Liver (tissue), 9 donors: ENCODE data around the gene GUCA1C. TPM values are rescaled to one million over a fixed set of nuclear protein-coding genes. Genes with fewer than 3 reads are reported as not detected.

ENCODE experiments used
- DNase-seq: peaks from one replicate; pipeline ENCODE4 v3.0.0-alpha.2; 2017; ENCODE audit warnings: low spot score
- H3K27ac ChIP-seq, 2 donors: one replicate each; pipeline ENCODE4 v1.7.0; 2013; ENCODE audit warnings: inconsistent platforms in 2 of 2, low read length in 2 of 2, control low read depth in 1 of 2, low read depth in 1 of 2, mild to moderate bottlenecking in 1 of 2
- H3K27me3 ChIP-seq, 4 donors: one replicate each; pipeline versions ENCODE4 v1.6.1 to v1.7.0; 2013; ENCODE audit warnings: low read length in 3 of 4, inconsistent platforms in 1 of 4, mild to moderate bottlenecking in 1 of 4, moderate library complexity in 1 of 4; ENCODE audit not compliant: control insufficient read depth in 4 of 4, insufficient read depth in 4 of 4
- H3K36me3 ChIP-seq, 4 donors: one replicate each; pipeline versions ENCODE4 v1.6.1 to v1.7.0; 2013; ENCODE audit warnings: low read length in 3 of 4, mild to moderate bottlenecking in 3 of 4, low read depth in 1 of 4, moderate library complexity in 1 of 4; ENCODE audit not compliant: control insufficient read depth in 4 of 4, insufficient read depth in 3 of 4
- H3K4me1 ChIP-seq, 4 donors: one replicate each; pipeline versions ENCODE4 v1.6.1 to v1.7.0; 2013; ENCODE audit warnings: low read length in 3 of 4, mild to moderate bottlenecking in 3 of 4, moderate library complexity in 1 of 4; ENCODE audit not compliant: control insufficient read depth in 4 of 4, insufficient read depth in 4 of 4
- H3K4me3 ChIP-seq, 3 donors: one replicate each; pipeline versions ENCODE4 v1.6.1 to v1.7.0; 2013; ENCODE audit warnings: low read length in 3 of 3, control low read depth in 1 of 3, low read depth in 1 of 3, mild to moderate bottlenecking in 1 of 3
- H3K9ac ChIP-seq, 2 donors: one replicate each; pipeline ENCODE4 v1.7.0; 2013; ENCODE audit warnings: low read length in 2 of 2, mild to moderate bottlenecking in 2 of 2, moderate library complexity in 2 of 2, control low read depth in 1 of 2, low read depth in 1 of 2
- H3K9me3 ChIP-seq, 4 donors: one replicate each; pipeline versions ENCODE4 v1.6.1 to v1.7.0; 2013; ENCODE audit warnings: low read length in 3 of 4; ENCODE audit not compliant: control insufficient read depth in 4 of 4
- CTCF ChIP-seq: fragments of 150-350 bp; IDR thresholded peaks from 2 replicates; pipeline ENCODE4 v1.5.1; 2017; ENCODE audit warnings: improper control_type of control experiment, low read depth, low read length; ENCODE audit not compliant: missing input control
- EGR1 ChIP-seq, 2 donors: IDR thresholded peaks; 2 replicates each; pipeline ENCODE4 v1.6.1; 2016 to 2018; ENCODE audit warnings: antibody characterized with exemption in 2 of 2, low read depth in 2 of 2
- FOXA1 ChIP-seq: IDR thresholded peaks from 2 replicates; pipeline ENCODE4 v1.6.1; 2016; ENCODE audit warnings: antibody characterized with exemption
- FOXA2 ChIP-seq: IDR thresholded peaks from 2 replicates; pipeline ENCODE4 v1.6.1; 2016; ENCODE audit warnings: antibody characterized with exemption
- GABPA ChIP-seq, 2 donors: IDR thresholded peaks in 1 of 2; conservative IDR thresholded peaks in 1 of 2; 2 replicates each; pipeline ENCODE4 v1.6.1; 2016; ENCODE audit warnings: antibody characterized with exemption in 2 of 2, mild to moderate bottlenecking in 1 of 2, moderate library complexity in 1 of 2
- HNF4A ChIP-seq, 2 donors: conservative IDR thresholded peaks; 2 replicates each; pipeline ENCODE4 v1.6.1; 2016; ENCODE audit warnings: antibody characterized with exemption in 2 of 2, mild to moderate bottlenecking in 2 of 2
- HNF4G ChIP-seq: IDR thresholded peaks from 2 replicates; pipeline ENCODE4 v1.6.1; 2016; ENCODE audit warnings: antibody characterized with exemption
- JUND ChIP-seq, 2 donors: IDR thresholded peaks; 2 replicates each; pipeline ENCODE4 v1.6.1; 2016; ENCODE audit warnings: antibody characterized with exemption in 2 of 2
- MAX ChIP-seq: IDR thresholded peaks from 2 replicates; pipeline ENCODE4 v1.6.1; 2016; ENCODE audit warnings: antibody characterized with exemption
- NR2F2 ChIP-seq: IDR thresholded peaks from 2 replicates; pipeline ENCODE4 v1.6.1; 2016; ENCODE audit warnings: antibody characterized with exemption
- RAD21 ChIP-seq, 2 donors: IDR thresholded peaks; 2 replicates each; pipeline ENCODE4 v1.6.1; 2016; ENCODE audit warnings: antibody characterized with exemption in 2 of 2, mild to moderate bottlenecking in 2 of 2
- RXRA ChIP-seq, 2 donors: IDR thresholded peaks; 2 replicates each; pipeline ENCODE4 v1.6.1; 2017 to 2018; ENCODE audit warnings: antibody characterized with exemption in 2 of 2, mild to moderate bottlenecking in 1 of 2
- SP1 ChIP-seq: IDR thresholded peaks from 2 replicates; pipeline ENCODE4 v1.6.1; 2018; ENCODE audit warnings: antibody characterized with exemption, mild to moderate bottlenecking
- TAF1 ChIP-seq: conservative IDR thresholded peaks from 2 replicates; pipeline ENCODE4 v1.6.1; 2016; ENCODE audit warnings: antibody characterized with exemption, mild to moderate bottlenecking
- YY1 ChIP-seq: IDR thresholded peaks from 2 replicates; pipeline ENCODE4 v1.6.1; 2016; ENCODE audit warnings: antibody characterized with exemption, mild to moderate bottlenecking
- WGBS: extraction: QIAGEN DNeasy Blood & Tissue Kit; methylation state at CpG from one replicate; pipeline ENCODE4 v1.1.7; 2013; 5-methylcytosine and 5-hydroxymethylcytosine counted together
- polyA plus RNA-seq, 2 donors: library from polyadenylated mRNA; stranded (reverse) in 1 of 2; unstranded in 1 of 2; fragments of 200-250 nt in 1 of 2; fragments of >200 nt in 1 of 2; fragmentation: Nextera tagmentation in 1 of 2; extraction: Ambion mirVana in 1 of 2; gene quantifications; one replicate each; pipeline versions ENCODE4 v1.2.1 to v1.2.3, GENCODE V29; 2013 to 2015
- total RNA-seq, 2 donors: library from RNA; depleted of rRNA; stranded (reverse); fragments of >200 nt; gene quantifications; one replicate each; pipeline ENCODE4 v1.2.3, GENCODE V29; 2014
- TF ChIP-seq, protein P1 (sequence below): IDR thresholded peaks from 2 replicates; pipeline ENCODE4 v1.6.1; 2016; ENCODE audit warnings: antibody characterized with exemption, mild to moderate bottlenecking
- TF ChIP-seq, protein P2 (sequence below): IDR thresholded peaks from 2 replicates; pipeline ENCODE4 v1.6.1; 2016; ENCODE audit warnings: antibody characterized with exemption
- TF ChIP-seq, protein P3 (sequence below): IDR thresholded peaks from 2 replicates; pipeline ENCODE4 v1.6.1; 2016; ENCODE audit warnings: antibody characterized with exemption
- donor health status: healthy.
- donor health status: healthy.
- donor health status: healthy.
- donor health status: healthy.
- donor health status: healthy.

The GUCA1C gene
- total and polyA plus RNA-seq, 4 donors = not detected

DNA sequence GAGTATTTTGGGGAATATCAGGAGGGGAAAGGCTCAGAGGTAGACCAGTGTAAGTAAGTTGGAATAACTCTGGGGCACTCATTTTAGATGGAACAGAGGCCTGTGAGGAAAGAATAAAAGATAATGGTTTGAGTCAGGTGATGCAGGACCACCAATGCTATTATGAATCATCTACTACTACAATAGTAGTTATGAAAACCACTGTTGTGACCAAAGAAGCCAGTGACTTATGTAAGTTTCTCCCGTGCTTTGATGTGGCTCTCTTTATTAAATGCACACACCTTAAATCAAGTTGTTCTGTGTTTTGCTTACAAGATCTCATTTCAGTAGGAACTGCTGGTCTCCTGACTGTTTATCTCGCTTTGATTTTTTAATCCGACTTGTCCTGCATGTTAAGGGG is 13.1 kb upstream of the GUCA1C start (continued):
- no peak for TF ChIP-seq FOXA1
- TF ChIP-seq MAX = no peak

- Histone ChIP-seq H3K27ac (no peak overlapping the region), H3K4me1 (no peaks in the 10 kb centered on the region), H3K4me3 (no peak overlapping the region), H3K9ac (no peak overlapping the region), H3K9me3 (no peaks in the 10 kb centered on the region), H3K27me3 (no peaks in the 10 kb centered on the region), H3K36me3 (no peaks in the 10 kb centered on the region)
- 84% methylated on average over 1 of the region's 1 CpG for WGBS
- TF ChIP-seq, protein P1, sequence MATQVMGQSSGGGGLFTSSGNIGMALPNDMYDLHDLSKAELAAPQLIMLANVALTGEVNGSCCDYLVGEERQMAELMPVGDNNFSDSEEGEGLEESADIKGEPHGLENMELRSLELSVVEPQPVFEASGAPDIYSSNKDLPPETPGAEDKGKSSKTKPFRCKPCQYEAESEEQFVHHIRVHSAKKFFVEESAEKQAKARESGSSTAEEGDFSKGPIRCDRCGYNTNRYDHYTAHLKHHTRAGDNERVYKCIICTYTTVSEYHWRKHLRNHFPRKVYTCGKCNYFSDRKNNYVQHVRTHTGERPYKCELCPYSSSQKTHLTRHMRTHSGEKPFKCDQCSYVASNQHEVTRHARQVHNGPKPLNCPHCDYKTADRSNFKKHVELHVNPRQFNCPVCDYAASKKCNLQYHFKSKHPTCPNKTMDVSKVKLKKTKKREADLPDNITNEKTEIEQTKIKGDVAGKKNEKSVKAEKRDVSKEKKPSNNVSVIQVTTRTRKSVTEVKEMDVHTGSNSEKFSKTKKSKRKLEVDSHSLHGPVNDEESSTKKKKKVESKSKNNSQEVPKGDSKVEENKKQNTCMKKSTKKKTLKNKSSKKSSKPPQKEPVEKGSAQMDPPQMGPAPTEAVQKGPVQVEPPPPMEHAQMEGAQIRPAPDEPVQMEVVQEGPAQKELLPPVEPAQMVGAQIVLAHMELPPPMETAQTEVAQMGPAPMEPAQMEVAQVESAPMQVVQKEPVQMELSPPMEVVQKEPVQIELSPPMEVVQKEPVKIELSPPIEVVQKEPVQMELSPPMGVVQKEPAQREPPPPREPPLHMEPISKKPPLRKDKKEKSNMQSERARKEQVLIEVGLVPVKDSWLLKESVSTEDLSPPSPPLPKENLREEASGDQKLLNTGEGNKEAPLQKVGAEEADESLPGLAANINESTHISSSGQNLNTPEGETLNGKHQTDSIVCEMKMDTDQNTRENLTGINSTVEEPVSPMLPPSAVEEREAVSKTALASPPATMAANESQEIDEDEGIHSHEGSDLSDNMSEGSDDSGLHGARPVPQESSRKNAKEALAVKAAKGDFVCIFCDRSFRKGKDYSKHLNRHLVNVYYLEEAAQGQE = no peak
- no peak for TF ChIP-seq TAF1
- no peak for TF ChIP-seq JUND (IDR thresholded peaks at IDR 0.05)
- no peak for TF ChIP-seq YY1
- no peak for TF ChIP-seq SP1
- TF ChIP-seq, protein P2, sequence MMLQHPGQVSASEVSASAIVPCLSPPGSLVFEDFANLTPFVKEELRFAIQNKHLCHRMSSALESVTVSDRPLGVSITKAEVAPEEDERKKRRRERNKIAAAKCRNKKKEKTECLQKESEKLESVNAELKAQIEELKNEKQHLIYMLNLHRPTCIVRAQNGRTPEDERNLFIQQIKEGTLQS = no peak
- TF ChIP-seq RXRA (IDR thresholded peaks at IDR 0.05) = no peak
- no peak for TF ChIP-seq RAD21 (IDR thresholded peaks at IDR 0.05)
- no peak for TF ChIP-seq HNF4A (conservative IDR thresholded peaks at IDR 0.05)
- TF ChIP-seq MAX = no peak
- DNase-seq = no peak
Measured at GRCh38 chr3:108959017-108959416, 5.3 kb upstream of the GUCA1C start.

DNA sequence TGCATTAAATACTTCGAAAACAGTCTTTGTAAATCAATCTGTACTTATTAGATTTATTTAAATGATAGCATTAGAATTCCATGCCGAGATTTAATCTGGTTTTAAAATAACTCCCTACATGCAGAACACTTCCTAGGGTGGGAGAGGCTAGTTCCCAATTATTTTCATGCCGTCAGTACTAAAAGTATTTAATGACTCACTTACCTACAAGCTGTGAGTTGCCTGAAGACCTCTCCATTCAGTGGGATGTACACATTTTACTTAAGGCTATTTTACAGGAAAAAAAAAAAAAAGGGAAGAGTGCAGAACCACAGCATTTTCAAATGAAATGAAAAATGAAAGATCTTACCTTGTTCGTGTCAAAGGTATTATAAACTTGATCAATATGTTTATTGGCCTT is 469 bp downstream of the GUCA1C start:
- WGBS = 78% methylated on average over 4 of the region's 4 CpGs
- TF ChIP-seq YY1 (no peak), NR2F2 (no peak), GABPA (IDR thresholded peaks at IDR 0.05 in 1 of 2, conservative IDR thresholded peaks at IDR 0.05 in 1 of 2) (no peak), EGR1 (IDR thresholded peaks at IDR 0.05; ENCODE audit: low read depth in 2 of 2) (no peak), RXRA (IDR thresholded peaks at IDR 0.05) (no peak), HNF4G (no peak), FOXA1 (no peak), FOXA2 (no peak), TAF1 (no peak), SP1 (no peak), CTCF (no peak)
- TF ChIP-seq, protein P2 = no peak
- TF ChIP-seq, protein P3, sequence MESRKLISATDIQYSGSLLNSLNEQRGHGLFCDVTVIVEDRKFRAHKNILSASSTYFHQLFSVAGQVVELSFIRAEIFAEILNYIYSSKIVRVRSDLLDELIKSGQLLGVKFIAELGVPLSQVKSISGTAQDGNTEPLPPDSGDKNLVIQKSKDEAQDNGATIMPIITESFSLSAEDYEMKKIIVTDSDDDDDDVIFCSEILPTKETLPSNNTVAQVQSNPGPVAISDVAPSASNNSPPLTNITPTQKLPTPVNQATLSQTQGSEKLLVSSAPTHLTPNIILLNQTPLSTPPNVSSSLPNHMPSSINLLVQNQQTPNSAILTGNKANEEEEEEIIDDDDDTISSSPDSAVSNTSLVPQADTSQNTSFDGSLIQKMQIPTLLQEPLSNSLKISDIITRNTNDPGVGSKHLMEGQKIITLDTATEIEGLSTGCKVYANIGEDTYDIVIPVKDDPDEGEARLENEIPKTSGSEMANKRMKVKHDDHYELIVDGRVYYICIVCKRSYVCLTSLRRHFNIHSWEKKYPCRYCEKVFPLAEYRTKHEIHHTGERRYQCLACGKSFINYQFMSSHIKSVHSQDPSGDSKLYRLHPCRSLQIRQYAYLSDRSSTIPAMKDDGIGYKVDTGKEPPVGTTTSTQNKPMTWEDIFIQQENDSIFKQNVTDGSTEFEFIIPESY = no peak
- TF ChIP-seq, protein P1 = no peak
- DNase-seq = no peak

More for the DNA sequence above, 469 bp downstream of the GUCA1C start:
- Histone ChIP-seq H3K27ac (no peak overlapping the region), H3K4me1 (no peaks in the 10 kb centered on the region), H3K27me3 (peaks cover 0 to 3% (median 0%) of the 10 kb centered on the region in 4 donors), H3K36me3 (no peaks in the 10 kb centered on the region), H3K9ac (no peak overlapping the region), H3K4me3 (no peak overlapping the region), H3K9me3 (no peaks in the 10 kb centered on the region)
